Measurements from ENCODE around the gene ZDHHC3.
A peak's percentile ranks its signal among the peaks of the same experiment; 100 is the strongest.

Gene ZDHHC3

GRCh38 chr3:44932986-44933944 is 42.7 kb downstream of the ZDHHC3 start:
- no peaks in the 10 kb centered on the region for H3K4me1 Mint-ChIP-seq (ENCODE audit: low read depth)
- H3K27ac Mint-ChIP-seq: peak overlapping the region; percentile 45
- no peak overlapping the region for H3K4me3 Mint-ChIP-seq
- H3K36me3 Mint-ChIP-seq (ENCODE audit: low read depth): peaks cover 22% of the 10 kb centered on the region
- no peaks in the 10 kb centered on the region for H3K9me3 Mint-ChIP-seq
- H3K27me3 Mint-ChIP-seq: no peaks in the 10 kb centered on the region

DNA sequence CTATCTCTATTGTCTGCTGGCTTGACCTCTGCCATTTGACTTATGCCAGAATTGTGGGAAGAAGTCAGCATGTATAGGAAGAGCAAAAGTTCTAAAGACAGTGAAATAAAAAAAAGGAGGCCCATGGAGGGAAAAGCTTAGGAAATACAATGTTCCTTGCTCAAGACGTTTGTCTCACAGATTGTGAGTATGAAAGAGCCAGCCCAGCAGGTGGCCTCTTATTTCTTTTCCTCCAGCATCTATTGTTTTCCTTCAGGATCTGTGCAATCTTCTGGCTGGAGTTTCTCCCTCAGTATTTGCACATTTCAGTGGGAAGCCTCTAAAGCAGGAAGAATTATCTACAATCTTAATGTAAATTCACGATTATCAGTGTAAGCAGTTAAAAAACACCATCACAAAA is 43.7 kb downstream of the ZDHHC3 start:
- no peaks in the 10 kb centered on the region for H3K4me1 Mint-ChIP-seq (ENCODE audit: low read depth)
- peaks cover 19% of the 10 kb centered on the region for H3K36me3 Mint-ChIP-seq (ENCODE audit: low read depth)
- H3K4me3 Mint-ChIP-seq: no peak overlapping the region
- H3K27ac Mint-ChIP-seq: no peak overlapping the region
- H3K9me3 Mint-ChIP-seq: no peaks in the 10 kb centered on the region
- no peaks in the 10 kb centered on the region for H3K27me3 Mint-ChIP-seq

DNA sequence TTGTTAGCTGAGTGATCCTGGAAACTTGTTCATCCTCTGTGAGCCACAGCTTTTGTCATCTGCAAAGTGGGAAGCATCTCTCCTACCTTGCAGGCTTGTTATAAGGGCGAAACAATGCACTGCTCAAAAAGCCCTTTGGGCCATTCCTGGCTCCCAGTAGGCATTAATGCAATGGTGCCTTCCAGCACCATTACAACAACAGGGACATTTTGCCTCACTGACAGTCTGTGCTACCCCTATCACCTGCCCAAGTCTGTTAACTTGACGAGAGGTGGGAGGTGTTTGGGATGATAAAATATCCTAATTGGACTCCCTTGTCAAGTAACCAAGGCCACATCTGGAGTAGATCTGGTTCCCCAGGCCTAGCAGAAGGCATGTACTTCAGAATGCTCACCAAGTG is 44.2 kb downstream of the ZDHHC3 start:
- H3K27me3 Mint-ChIP-seq: no peaks in the 10 kb centered on the region
- H3K36me3 Mint-ChIP-seq (ENCODE audit: low read depth): peaks cover 24% of the 10 kb centered on the region
- no peaks in the 10 kb centered on the region for H3K4me1 Mint-ChIP-seq (ENCODE audit: low read depth)
- no peaks in the 10 kb centered on the region for H3K9me3 Mint-ChIP-seq
- no peak overlapping the region for H3K4me3 Mint-ChIP-seq
- H3K27ac Mint-ChIP-seq: no peak overlapping the region

- Mint-ChIP-seq H3K9me3 (no peaks in the 10 kb centered on the region), H3K4me1 (ENCODE audit: low read depth) (no peaks in the 10 kb centered on the region), H3K27ac (no peak overlapping the region), H3K4me3 (no peak overlapping the region), H3K27me3 (no peaks in the 10 kb centered on the region), H3K36me3 (ENCODE audit: low read depth) (peaks cover 28% of the 10 kb centered on the region)
Observed at GRCh38 chr3:44930911-44931310, 45.1 kb downstream of the ZDHHC3 start.

GRCh38 chr3:44929782-44930181 is 46.2 kb downstream of the ZDHHC3 start:
- no peak overlapping the region for H3K27ac Mint-ChIP-seq
- H3K27me3 Mint-ChIP-seq: no peaks in the 10 kb centered on the region
- no peaks in the 10 kb centered on the region for H3K4me1 Mint-ChIP-seq (ENCODE audit: low read depth)
- peaks cover 39% of the 10 kb centered on the region for H3K36me3 Mint-ChIP-seq (ENCODE audit: low read depth)
- no peaks in the 10 kb centered on the region for H3K9me3 Mint-ChIP-seq
- H3K4me3 Mint-ChIP-seq: no peak overlapping the region

GRCh38 chr3:44927371-44927770 is 48.6 kb downstream of the ZDHHC3 start:
- Mint-ChIP-seq H3K9me3 (no peaks in the 10 kb centered on the region), H3K27me3 (no peaks in the 10 kb centered on the region), H3K27ac (no peak overlapping the region), H3K4me3 (no peak overlapping the region), H3K4me1 (ENCODE audit: low read depth) (no peaks in the 10 kb centered on the region), H3K36me3 (ENCODE audit: low read depth) (peaks cover 32% of the 10 kb centered on the region)

DNA sequence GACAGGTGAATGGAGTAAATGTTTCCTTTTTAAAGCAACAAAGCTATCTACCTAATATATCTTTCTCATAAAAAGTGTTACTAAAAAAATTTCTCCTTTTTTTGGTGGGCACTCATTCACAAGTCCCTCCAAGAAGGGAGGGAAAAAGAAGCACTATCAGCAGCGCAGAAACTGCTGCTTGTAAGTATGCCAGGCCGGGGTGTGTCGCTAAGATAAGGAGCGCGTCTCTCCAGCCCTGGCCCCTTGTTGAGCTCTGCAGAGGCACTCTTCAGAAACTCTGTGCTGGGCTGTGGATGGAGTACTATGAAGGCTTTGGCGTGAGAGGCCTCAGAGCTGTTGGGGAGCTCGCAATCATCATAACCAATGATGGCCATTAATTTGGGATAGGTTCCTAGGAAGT is 49.1 kb downstream of the ZDHHC3 start:
- no peaks in the 10 kb centered on the region for H3K27me3 Mint-ChIP-seq
- peaks cover 36% of the 10 kb centered on the region for H3K36me3 Mint-ChIP-seq (ENCODE audit: low read depth)
- no peaks in the 10 kb centered on the region for H3K4me1 Mint-ChIP-seq (ENCODE audit: low read depth)
- H3K27ac Mint-ChIP-seq: no peak overlapping the region
- H3K4me3 Mint-ChIP-seq: no peak overlapping the region
- no peaks in the 10 kb centered on the region for H3K9me3 Mint-ChIP-seq

DNA sequence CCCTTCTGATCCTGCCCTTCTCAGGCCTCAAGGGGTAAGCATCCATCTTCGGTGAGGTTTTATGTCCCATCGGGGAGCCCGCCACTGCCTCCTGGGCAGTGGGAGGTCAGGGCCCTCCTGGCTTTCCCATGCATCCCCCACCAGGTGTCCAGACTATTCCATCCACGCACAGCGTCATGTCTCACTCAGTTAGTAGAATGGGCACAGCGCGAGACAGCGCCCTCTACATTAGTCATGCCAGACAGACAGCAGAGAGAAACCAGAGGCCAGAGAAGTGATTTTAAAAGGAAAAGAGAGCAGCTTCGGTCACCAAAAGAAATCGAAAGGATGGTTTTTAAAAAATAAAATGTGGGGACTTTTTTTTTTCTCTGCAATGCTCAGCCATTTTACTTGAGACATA is 49.8 kb downstream of the ZDHHC3 start:
- peaks cover 37% of the 10 kb centered on the region for H3K36me3 Mint-ChIP-seq (ENCODE audit: low read depth)
- no peak overlapping the region for H3K27ac Mint-ChIP-seq
- H3K27me3 Mint-ChIP-seq: no peaks in the 10 kb centered on the region
- H3K4me3 Mint-ChIP-seq: no peak overlapping the region
- H3K4me1 Mint-ChIP-seq (ENCODE audit: low read depth): no peaks in the 10 kb centered on the region
- no peaks in the 10 kb centered on the region for H3K9me3 Mint-ChIP-seq

GRCh38 chr3:44924457-44925084 is 51.4 kb downstream of the ZDHHC3 start:
- Mint-ChIP-seq H3K4me3 (no peak overlapping the region), H3K4me1 (ENCODE audit: low read depth) (no peaks in the 10 kb centered on the region), H3K27me3 (no peaks in the 10 kb centered on the region), H3K27ac (no peak overlapping the region), H3K9me3 (no peaks in the 10 kb centered on the region), H3K36me3 (ENCODE audit: low read depth) (peaks cover 43% of the 10 kb centered on the region)

DNA sequence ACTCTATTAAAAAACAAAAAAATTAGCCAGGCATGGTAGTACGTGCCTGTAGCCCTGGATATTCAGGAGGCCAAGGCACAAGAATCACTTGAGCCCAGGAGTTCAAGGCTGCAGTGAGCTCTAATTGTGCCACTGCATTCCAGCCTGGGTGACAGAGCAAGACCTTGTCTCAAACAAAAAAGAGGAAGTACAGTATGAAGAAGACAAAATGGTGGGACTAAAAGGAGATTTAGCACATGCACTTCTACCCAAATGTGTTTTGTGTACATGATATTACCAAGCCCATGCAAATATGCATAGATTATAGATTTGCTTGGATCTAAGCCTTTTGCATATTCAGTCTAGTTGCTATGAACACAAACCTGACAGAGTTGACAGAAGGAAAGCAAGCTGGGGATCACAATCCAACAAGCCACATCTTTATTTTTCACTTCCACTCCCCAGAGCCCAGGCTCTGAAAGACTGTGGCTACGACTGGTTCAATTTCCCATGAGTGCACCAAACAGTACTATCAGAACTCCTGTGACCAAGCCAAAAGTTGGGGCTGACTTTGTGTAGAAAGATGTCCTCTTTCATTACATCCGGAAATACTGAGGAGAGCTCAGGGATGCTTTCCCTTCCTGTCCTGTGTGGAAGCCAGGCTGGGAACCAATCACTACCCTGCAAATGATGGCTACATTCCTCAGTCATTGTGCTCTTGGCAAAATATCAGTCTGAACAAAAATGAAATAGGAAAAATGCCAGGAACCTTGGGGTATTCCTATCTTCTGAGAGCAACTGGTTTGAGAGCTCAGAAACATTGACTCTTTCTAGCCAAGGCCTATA is 52.1 kb downstream of the ZDHHC3 start:
- Mint-ChIP-seq H3K4me3 (no peak overlapping the region), H3K4me1 (ENCODE audit: low read depth) (no peaks in the 10 kb centered on the region), H3K36me3 (ENCODE audit: low read depth) (peaks cover 43% of the 10 kb centered on the region)

GRCh38 chr3:44920081-44920480 is 55.9 kb downstream of the ZDHHC3 start:
- Mint-ChIP-seq H3K4me1 (ENCODE audit: low read depth) (no peaks in the 10 kb centered on the region), H3K27ac (no peak overlapping the region), H3K9me3 (no peaks in the 10 kb centered on the region), H3K27me3 (no peaks in the 10 kb centered on the region), H3K36me3 (ENCODE audit: low read depth) (peaks cover 19% of the 10 kb centered on the region), H3K4me3 (no peak overlapping the region)

More for the DNA sequence above, 52.1 kb downstream of the ZDHHC3 start:
- Mint-ChIP-seq H3K9me3 (no peaks in the 10 kb centered on the region), H3K27me3 (no peaks in the 10 kb centered on the region), H3K27ac (no peak overlapping the region)

GRCh38 chr3:44918581-44918980 is 57.4 kb downstream of the ZDHHC3 start:
- H3K27me3 Mint-ChIP-seq: no peaks in the 10 kb centered on the region
- H3K4me3 Mint-ChIP-seq: no peak overlapping the region
- H3K36me3 Mint-ChIP-seq (ENCODE audit: low read depth): peaks cover 13% of the 10 kb centered on the region
- no peaks in the 10 kb centered on the region for H3K9me3 Mint-ChIP-seq
- H3K4me1 Mint-ChIP-seq (ENCODE audit: low read depth): no peaks in the 10 kb centered on the region
- H3K27ac Mint-ChIP-seq: no peak overlapping the region

DNA sequence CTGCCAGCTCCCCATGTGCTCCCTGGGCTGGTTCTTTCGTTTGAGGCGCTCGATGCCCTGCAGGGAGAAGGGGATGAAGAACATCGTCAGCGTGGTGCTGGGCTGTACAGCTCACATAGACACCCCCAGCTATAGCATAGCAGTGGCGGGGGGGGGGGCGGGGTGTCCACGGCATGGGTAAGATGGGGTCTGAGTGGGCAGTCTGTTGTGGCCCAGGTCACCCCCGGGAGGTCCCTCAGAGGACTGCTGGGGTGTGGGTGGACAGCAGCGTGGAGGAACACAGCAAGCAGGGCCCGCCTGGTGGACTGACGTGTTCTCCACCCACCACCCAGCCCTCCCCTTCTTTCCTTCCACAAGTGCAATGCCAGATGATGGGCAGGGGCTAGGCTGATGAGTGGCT is 57.9 kb downstream of the ZDHHC3 start:
- no peak overlapping the region for H3K27ac Mint-ChIP-seq
- H3K4me3 Mint-ChIP-seq: no peak overlapping the region
- no peaks in the 10 kb centered on the region for H3K4me1 Mint-ChIP-seq (ENCODE audit: low read depth)
- H3K27me3 Mint-ChIP-seq: no peaks in the 10 kb centered on the region
- peaks cover 13% of the 10 kb centered on the region for H3K36me3 Mint-ChIP-seq (ENCODE audit: low read depth)
- H3K9me3 Mint-ChIP-seq: no peaks in the 10 kb centered on the region

- Mint-ChIP-seq H3K4me1 (ENCODE audit: low read depth) (no peaks in the 10 kb centered on the region), H3K36me3 (ENCODE audit: low read depth) (peaks cover 6% of the 10 kb centered on the region), H3K4me3 (no peak overlapping the region), H3K27me3 (no peaks in the 10 kb centered on the region), H3K27ac (no peak overlapping the region), H3K9me3 (no peaks in the 10 kb centered on the region)
Observed at GRCh38 chr3:44915702-44916438, 60.1 kb downstream of the ZDHHC3 start.

Measured in stimulated activated naive CD8-positive, alpha-beta T cell treated with anti-CD3 and anti-CD28 coated beads, Interleukin-15, Interleukin-2, amounts not matched to agents 100 ng/mL and 50 ng/mL, for 24 hours (primary cell).